OCI-LY1 (cell line): Measurements from ENCODE around the gene MAP7.

Source experiments
- CTCF ChIP-seq: fragments of 200-600 bp; sonication (generic), shearing (Covaris generic); IDR thresholded peaks from 2 replicates; pipeline ENCODE4 v1.5.1; 2017; ENCODE audit warnings: mild to moderate bottlenecking, antibody characterized with exemption, low read length, moderate library complexity, mixed read lengths
- EZH2 ChIP-seq: fragments of 200-600 bp; sonication (generic), shearing (Covaris generic); IDR thresholded peaks from 2 replicates; pipeline ENCODE4 v1.8.0; 2017; ENCODE audit warnings: borderline replicate concordance, mixed run types, mild to moderate bottlenecking, antibody characterized with exemption, low read length, moderate library complexity, mixed read lengths

DNA sequence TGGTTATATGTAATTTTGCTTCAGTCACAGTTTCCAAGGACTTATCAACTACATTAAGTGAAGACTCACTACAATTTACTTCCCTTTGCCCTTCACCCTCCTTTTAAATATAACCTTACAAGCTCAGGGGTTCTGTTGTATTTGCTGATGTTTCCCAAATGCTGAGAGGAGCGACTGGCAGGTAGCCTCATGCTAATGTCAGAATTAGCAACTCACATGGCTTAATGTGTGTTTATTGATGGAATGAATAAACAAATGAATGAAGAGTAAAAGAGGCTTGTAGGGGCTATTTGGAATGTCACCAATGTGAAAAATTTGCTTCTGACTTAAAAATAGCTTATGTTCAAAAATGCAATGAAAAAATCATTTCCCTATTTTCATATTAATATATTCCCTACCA lies 41.4 kb upstream of the MAP7 start:
- no peak for TF ChIP-seq EZH2
- TF ChIP-seq CTCF, result no peak
